K562 (cell line): Measurements from ENCODE around the gene UBAC2. TPM values are rescaled to one million over a fixed set of nuclear protein-coding genes. Genes with fewer than 3 reads are reported as not detected.

ENCODE experiments used
- STAG1 ChIP-seq: sonication (generic); formaldehyde crosslinking; IDR thresholded peaks from 2 replicates; pipeline ENCODE4 v1.5.0; 2020; ENCODE audit warnings: missing genetic modification reagents, borderline replicate concordance
- TOE1 ChIP-seq, 2 experiments: fragments of 450-650 bp in 1 of 2; sonication (generic) in 1 of 2; formaldehyde crosslinking in 1 of 2; IDR thresholded peaks; 2 replicates each; pipeline versions ENCODE4 v1.7.1 to v1.8.0; 2016 to 2022; ENCODE audit warnings: borderline replicate concordance in 2 of 2, mild to moderate bottlenecking in 2 of 2, antibody characterized with exemption in 1 of 2, inconsistent platforms in 1 of 2, low read depth in 1 of 2, missing genetic modification reagents in 1 of 2, moderate library complexity in 1 of 2
- polyA plus RNA-seq, 8 experiments: library from polyadenylated mRNA; depleted of rRNA in 4 of 8; stranded (reverse) in 5 of 8; unstranded in 3 of 8; fragments of >200 nt; fragmentation: Nextera tagmentation in 2 of 8; fragmentation: Illumina TruSeq in 1 of 8; extraction: Ambion mirVana in 2 of 8; extraction: Trizol in 1 of 8; gene quantifications; 2 replicates each; pipeline versions ENCODE4 v1.2.1 to v1.2.3, GENCODE V29; 2011 to 2014; ENCODE audit warnings: inconsistent platforms in 1 of 8, missing spikeins in 1 of 8
- total RNA-seq, 7 experiments: library from RNA; depleted of rRNA in 6 of 7; stranded (reverse); fragments of >200 nt in 6 of 7; fragmentation: Illumina TruSeq in 2 of 7; extraction: Trizol in 2 of 7; gene quantifications; 2 replicates each; pipeline versions ENCODE4 v1.2.1 to v1.2.3, GENCODE V29; 2011 to 2021; ENCODE audit warnings: low replicate concordance in 1 of 7
- TF ChIP-seq, protein P1 (sequence below), 2 experiments: fragments of 450-650 bp; formaldehyde crosslinking in 1 of 2; IDR thresholded peaks; 2 replicates each; pipeline versions ENCODE4 v1.4.0 to v1.6.1; 2014 to 2020; ENCODE audit warnings: mild to moderate bottlenecking in 2 of 2, borderline replicate concordance in 1 of 2, low read depth in 1 of 2
- TF ChIP-seq, protein P2 (sequence below): fragments of 250-450 bp; sonication (Bioruptor Pico); IDR thresholded peaks from 2 replicates; pipeline ENCODE4 v1.8.0; 2022; ENCODE audit warnings: moderate library complexity, mild to moderate bottlenecking, inconsistent platforms

UBAC2 gene
- total and polyA plus RNA-seq, 9 of the 15 experiments (the other 6 are each of a cell fraction or from before 2014, with no cell fraction given) = 6.0 to 84.1 (median 32.3) TPM

DNA sequence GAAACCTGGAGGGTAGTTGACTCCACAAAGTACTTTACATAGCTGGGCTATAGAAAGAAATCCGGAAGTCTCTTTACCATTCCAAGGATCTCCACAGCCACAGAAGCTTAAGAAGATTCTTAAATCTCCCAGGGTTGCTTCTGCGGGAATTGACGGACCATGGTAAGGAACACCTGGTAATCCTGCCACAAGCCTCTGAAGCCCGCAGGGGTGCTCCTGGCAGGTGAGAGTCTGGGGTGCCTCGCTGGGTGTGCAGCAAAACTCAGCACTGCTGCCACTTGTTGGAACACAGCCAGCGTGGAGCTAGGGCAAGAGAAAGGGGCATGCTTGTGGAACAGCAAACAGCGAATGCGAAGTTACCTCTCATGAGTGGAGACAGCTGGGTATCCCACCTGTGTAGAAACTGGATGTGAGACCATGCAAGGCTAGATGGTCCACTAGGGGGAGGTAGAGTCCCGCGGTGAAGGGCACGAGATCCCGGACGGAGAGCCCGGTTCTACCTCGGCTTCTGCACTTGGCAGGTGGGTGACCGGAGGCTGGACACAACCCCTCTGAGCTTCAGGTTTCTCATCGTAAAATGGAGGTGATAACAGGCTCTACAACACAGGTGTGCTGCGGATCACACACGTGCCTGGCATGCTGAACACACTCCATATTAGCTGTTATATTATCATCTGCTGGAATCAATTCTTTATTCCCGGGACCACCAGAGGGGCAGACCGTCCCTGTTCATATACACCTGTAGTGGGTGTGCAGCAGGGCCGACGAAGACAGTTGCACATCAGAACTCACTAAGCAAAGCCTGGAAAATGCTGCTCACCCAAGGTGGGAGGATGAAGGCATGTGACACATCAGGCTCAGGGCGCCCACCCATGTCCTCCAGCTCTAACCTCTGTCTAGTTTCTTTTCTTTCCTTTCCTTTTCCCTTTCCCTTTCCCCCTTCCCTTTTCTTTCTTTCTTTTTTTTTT is 24.1 kb upstream of the UBAC2 start (continued):
- TF ChIP-seq, protein P1, sequence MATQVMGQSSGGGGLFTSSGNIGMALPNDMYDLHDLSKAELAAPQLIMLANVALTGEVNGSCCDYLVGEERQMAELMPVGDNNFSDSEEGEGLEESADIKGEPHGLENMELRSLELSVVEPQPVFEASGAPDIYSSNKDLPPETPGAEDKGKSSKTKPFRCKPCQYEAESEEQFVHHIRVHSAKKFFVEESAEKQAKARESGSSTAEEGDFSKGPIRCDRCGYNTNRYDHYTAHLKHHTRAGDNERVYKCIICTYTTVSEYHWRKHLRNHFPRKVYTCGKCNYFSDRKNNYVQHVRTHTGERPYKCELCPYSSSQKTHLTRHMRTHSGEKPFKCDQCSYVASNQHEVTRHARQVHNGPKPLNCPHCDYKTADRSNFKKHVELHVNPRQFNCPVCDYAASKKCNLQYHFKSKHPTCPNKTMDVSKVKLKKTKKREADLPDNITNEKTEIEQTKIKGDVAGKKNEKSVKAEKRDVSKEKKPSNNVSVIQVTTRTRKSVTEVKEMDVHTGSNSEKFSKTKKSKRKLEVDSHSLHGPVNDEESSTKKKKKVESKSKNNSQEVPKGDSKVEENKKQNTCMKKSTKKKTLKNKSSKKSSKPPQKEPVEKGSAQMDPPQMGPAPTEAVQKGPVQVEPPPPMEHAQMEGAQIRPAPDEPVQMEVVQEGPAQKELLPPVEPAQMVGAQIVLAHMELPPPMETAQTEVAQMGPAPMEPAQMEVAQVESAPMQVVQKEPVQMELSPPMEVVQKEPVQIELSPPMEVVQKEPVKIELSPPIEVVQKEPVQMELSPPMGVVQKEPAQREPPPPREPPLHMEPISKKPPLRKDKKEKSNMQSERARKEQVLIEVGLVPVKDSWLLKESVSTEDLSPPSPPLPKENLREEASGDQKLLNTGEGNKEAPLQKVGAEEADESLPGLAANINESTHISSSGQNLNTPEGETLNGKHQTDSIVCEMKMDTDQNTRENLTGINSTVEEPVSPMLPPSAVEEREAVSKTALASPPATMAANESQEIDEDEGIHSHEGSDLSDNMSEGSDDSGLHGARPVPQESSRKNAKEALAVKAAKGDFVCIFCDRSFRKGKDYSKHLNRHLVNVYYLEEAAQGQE (IDR thresholded peaks at IDR 0.05; ENCODE audit: borderline replicate concordance) = peak; percentile 73; the same call in 1 of the 2 replicates
- TF ChIP-seq, protein P1 (CRISPR knock-in tag; IDR thresholded peaks at IDR 0.05; ENCODE audit: low read depth) = no peak
- TF ChIP-seq TOE1 (IDR thresholded peaks at IDR 0.05; ENCODE audit: borderline replicate concordance) (0 out of 2 replicates have a peak, but pooled peaks have one; percentile 20), TOE1 (CRISPR knock-in tag; IDR thresholded peaks at IDR 0.05; ENCODE audit: borderline replicate concordance, low read depth) (no peak), STAG1 (CRISPR knock-in tag) (peak; percentile 62)
- TF ChIP-seq, protein P2, sequence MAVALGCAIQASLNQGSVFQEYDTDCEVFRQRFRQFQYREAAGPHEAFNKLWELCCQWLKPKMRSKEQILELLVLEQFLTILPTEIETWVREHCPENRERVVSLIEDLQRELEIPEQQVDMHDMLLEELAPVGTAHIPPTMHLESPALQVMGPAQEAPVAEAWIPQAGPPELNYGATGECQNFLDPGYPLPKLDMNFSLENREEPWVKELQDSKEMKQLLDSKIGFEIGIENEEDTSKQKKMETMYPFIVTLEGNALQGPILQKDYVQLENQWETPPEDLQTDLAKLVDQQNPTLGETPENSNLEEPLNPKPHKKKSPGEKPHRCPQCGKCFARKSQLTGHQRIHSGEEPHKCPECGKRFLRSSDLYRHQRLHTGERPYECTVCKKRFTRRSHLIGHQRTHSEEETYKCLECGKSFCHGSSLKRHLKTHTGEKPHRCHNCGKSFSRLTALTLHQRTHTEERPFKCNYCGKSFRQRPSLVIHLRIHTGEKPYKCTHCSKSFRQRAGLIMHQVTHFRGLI (CRISPR knock-in tag) = no peak
- TF ChIP-seq, all 486 proteins: peak for 19
